H1 (cell line): ENCODE data around the gene NEDD1. TPM values are rescaled to one million over a fixed set of nuclear protein-coding genes. Genes with fewer than 3 reads are reported as not detected.

ENCODE experiments used
- CTCF ChIA-PET: fragments of 300-600 bp; sonication (Branson Sonifier 250); formaldehyde crosslinking; loops from one replicate; lab custom pipeline; 2021; ENCODE audit not compliant: partially characterized antibody; lab: Charles Lee
- POLR2A ChIA-PET: fragments of 300-600 bp; sonication (Branson Sonifier 250); formaldehyde crosslinking; loops from one replicate; lab custom pipeline; 2021; ENCODE audit warnings: inconsistent platforms; ENCODE audit not compliant: partially characterized antibody; lab: Charles Lee
- DNase-seq, 2 experiments: peaks; one replicate each; pipeline versions ENCODE4 v3.0.0 to v3.0.0-alpha.2; 2010 to 2022; ENCODE audit warnings: low spot score in 2 of 2, low read depth in 1 of 2, mixed read lengths in 1 of 2
- FAIRE-seq: peaks from 2 replicates; lab custom pipeline; 2011; peaks lifted over from hg19 to GRCh38; lab: Jason Lieb, UNC
- H2AFZ ChIP-seq: 2 replicates; pipeline ENCODE4 v1.8.1; 2012; ENCODE audit warnings: low read length, inconsistent platforms
- H2AK5ac ChIP-seq: 2 replicates; pipeline ENCODE4 v1.6.1; 2013; ENCODE audit warnings: low read depth, low read length
- H2BK120ac ChIP-seq: replicated peaks from 2 replicates; pipeline ENCODE3; 2013; ENCODE audit warnings: low read depth, low read length, inconsistent platforms
- H2BK12ac ChIP-seq: 2 replicates; pipeline ENCODE4 v1.6.1; 2013; ENCODE audit warnings: low read depth, low read length
- H2BK15ac ChIP-seq: 2 replicates; pipeline ENCODE4 v1.6.1; 2013; ENCODE audit warnings: low read length
- H2BK20ac ChIP-seq: 2 replicates; pipeline ENCODE4 v1.6.1; 2013; ENCODE audit warnings: low read length
- H2BK5ac ChIP-seq: 2 replicates; pipeline ENCODE4 v1.6.1; 2013; ENCODE audit warnings: low read depth, low read length
- H3K14ac ChIP-seq: 2 replicates; pipeline ENCODE4 v1.6.1; 2013; ENCODE audit warnings: inconsistent platforms; ENCODE audit not compliant: insufficient read length
- H3K18ac ChIP-seq: 2 replicates; pipeline ENCODE4 v1.6.1; 2013; ENCODE audit warnings: low read length; ENCODE audit errors: extremely low read depth
- H3K23ac ChIP-seq: 2 replicates; pipeline ENCODE4 v1.6.1; 2013; ENCODE audit warnings: inconsistent platforms; ENCODE audit not compliant: insufficient read length
- H3K23me2 ChIP-seq: 2 replicates; pipeline ENCODE4 v1.6.1; 2013; ENCODE audit warnings: low read depth, low read length
- H3K27ac ChIP-seq: 2 replicates; pipeline ENCODE4 v1.6.1; 2011; ENCODE audit warnings: low read depth, low read length, inconsistent platforms
- H3K27me3 ChIP-seq, 4 experiments: replicated peaks in 1 of 4; 1 replicate in 1 of 4; 2 replicates in 3 of 4; pipeline versions ENCODE4 v1.6.1 to v1.8.1; 2011 to 2013; ENCODE audit warnings: low read length in 3 of 4, mild to moderate bottlenecking in 3 of 4, inconsistent platforms in 2 of 4, mixed read lengths in 2 of 4, moderate library complexity in 1 of 4; ENCODE audit not compliant: control insufficient read depth in 3 of 4, insufficient read depth in 3 of 4; ENCODE audit errors: extremely low read depth in 1 of 4
- H3K36me3 ChIP-seq, 4 experiments: 2 replicates each; pipeline versions ENCODE4 v1.6.1 to v1.8.1; 2011 to 2013; ENCODE audit warnings: mild to moderate bottlenecking in 4 of 4, low read length in 3 of 4, moderate library complexity in 2 of 4, control low read depth in 1 of 4, inconsistent platforms in 1 of 4; ENCODE audit not compliant: insufficient read depth in 4 of 4, control insufficient read depth in 2 of 4
- H3K4ac ChIP-seq: replicated peaks from 2 replicates; pipeline ENCODE3; 2013; ENCODE audit warnings: low read length, low read depth, mixed read lengths, inconsistent platforms; ENCODE audit not compliant: insufficient read length
- H3K4me1 ChIP-seq, 4 experiments: replicated peaks in 1 of 4; 1 replicate in 1 of 4; 2 replicates in 3 of 4; pipeline versions ENCODE4 v1.6.1 to v1.8.1; 2011 to 2013; ENCODE audit warnings: low read length in 3 of 4, inconsistent platforms in 2 of 4, mixed read lengths in 1 of 4; ENCODE audit not compliant: insufficient read depth in 4 of 4, control insufficient read depth in 3 of 4
- H3K4me2 ChIP-seq, 2 experiments: 2 replicates each; pipeline versions ENCODE4 v1.6.1 to v1.8.1; 2011 to 2013; ENCODE audit warnings: low read depth in 2 of 2, low read length in 2 of 2, control low read depth in 1 of 2, inconsistent platforms in 1 of 2, mild to moderate bottlenecking in 1 of 2; ENCODE audit not compliant: insufficient read depth in 1 of 2
- H3K4me3 ChIP-seq, 4 experiments: fragments of 200-600, 300-600 bp in 1 of 4; sonication (generic), shearing (Covaris generic), sonication (Bioruptor Twin) in 1 of 4; 2 replicates each; pipeline versions ENCODE4 v1.5.1 to v1.8.1; 2011 to 2016; ENCODE audit warnings: low read length in 4 of 4, low read depth in 3 of 4, control low read depth in 2 of 4, inconsistent platforms in 2 of 4, mild to moderate bottlenecking in 2 of 4, mixed read lengths in 1 of 4, moderate library complexity in 1 of 4; ENCODE audit not compliant: insufficient read depth in 2 of 4; ENCODE audit errors: extremely low read depth in 1 of 4
- H3K56ac ChIP-seq: replicated peaks from 2 replicates; pipeline ENCODE3; 2013; ENCODE audit warnings: low read depth, mild to moderate bottlenecking, mixed read lengths, low read length, inconsistent platforms; ENCODE audit not compliant: insufficient read length
- H3K79me1 ChIP-seq: 2 replicates; pipeline ENCODE4 v1.6.1; 2013; ENCODE audit warnings: low read depth, low read length, control low read depth
- H3K79me2 ChIP-seq, 2 experiments: 2 replicates each; pipeline versions ENCODE4 v1.6.1 to v1.8.1; 2012 to 2013; ENCODE audit warnings: low read length in 2 of 2, mild to moderate bottlenecking in 2 of 2, inconsistent platforms in 1 of 2; ENCODE audit not compliant: insufficient read depth in 2 of 2, control insufficient read depth in 1 of 2
- H3K9ac ChIP-seq, 4 experiments: replicated peaks in 1 of 4; 1 replicate in 1 of 4; 2 replicates in 3 of 4; pipeline versions ENCODE4 v1.6.1 to v1.8.1; 2011 to 2013; ENCODE audit warnings: low read depth in 3 of 4, low read length in 3 of 4, control low read depth in 2 of 4, mild to moderate bottlenecking in 2 of 4, moderate library complexity in 2 of 4, inconsistent platforms in 1 of 4; ENCODE audit errors: extremely low read depth in 1 of 4
- H3K9me3 ChIP-seq, 2 experiments: 2 replicates each; pipeline versions ENCODE4 v1.6.1 to v1.8.1; 2012 to 2013; ENCODE audit warnings: mild to moderate bottlenecking in 2 of 2, moderate library complexity in 2 of 2, control low read depth in 1 of 2, inconsistent platforms in 1 of 2, low read depth in 1 of 2, low read length in 1 of 2, mixed read lengths in 1 of 2; ENCODE audit not compliant: insufficient read depth in 2 of 2
- H4K20me1 ChIP-seq, 2 experiments: replicated peaks in 1 of 2; 2 replicates each; pipeline versions ENCODE3 to v1.8.1; 2011 to 2013; ENCODE audit warnings: inconsistent platforms in 2 of 2, low read length in 2 of 2, mild to moderate bottlenecking in 1 of 2; ENCODE audit not compliant: insufficient read depth in 2 of 2, control insufficient read depth in 1 of 2
- H4K5ac ChIP-seq: 2 replicates; pipeline ENCODE4 v1.6.1; 2013; ENCODE audit warnings: low read length, low read depth, mixed read lengths, inconsistent platforms; ENCODE audit not compliant: insufficient read length
- H4K8ac ChIP-seq: 2 replicates; pipeline ENCODE4 v1.8.0; 2013; ENCODE audit warnings: mild to moderate bottlenecking, moderate library complexity, low read length, inconsistent platforms; ENCODE audit not compliant: insufficient read depth; ENCODE audit errors: extremely low read depth
- H4K91ac ChIP-seq: replicated peaks from 2 replicates; pipeline ENCODE3; 2013; ENCODE audit warnings: low read length, mixed read lengths, inconsistent platforms; ENCODE audit not compliant: insufficient read length
- CREB1 ChIP-seq: IDR thresholded peaks from 2 replicates; pipeline ENCODE4 v1.6.1; 2012; ENCODE audit warnings: inconsistent platforms
- MAX ChIP-seq: IDR thresholded peaks from 2 replicates; pipeline ENCODE4 v1.6.1; 2012; ENCODE audit warnings: inconsistent platforms
- POLR2A ChIP-seq, 2 experiments: IDR thresholded peaks; 1 replicate in 1 of 2; 2 replicates in 1 of 2; pipeline ENCODE4 v1.6.1; 2011; ENCODE audit warnings: low read depth in 2 of 2, low read length in 2 of 2, mild to moderate bottlenecking in 2 of 2; ENCODE audit errors: control extremely low read depth in 1 of 2
- POU5F1 ChIP-seq: IDR thresholded peaks from 2 replicates; pipeline ENCODE4 v1.6.1; 2011; ENCODE audit warnings: low read depth, mild to moderate bottlenecking, low read length, moderate library complexity
- SIN3A ChIP-seq, 2 experiments: IDR thresholded peaks in 1 of 2; conservative IDR thresholded peaks in 1 of 2; 2 replicates each; pipeline ENCODE4 v1.6.1; 2011 to 2012; ENCODE audit warnings: low read length in 2 of 2, improper control_type of control experiment in 1 of 2, low read depth in 1 of 2, mild to moderate bottlenecking in 1 of 2
- SRF ChIP-seq: IDR thresholded peaks from 2 replicates; pipeline ENCODE4 v1.6.1; 2011; ENCODE audit warnings: mild to moderate bottlenecking, low read depth, low read length, moderate library complexity
- TAF7 ChIP-seq: optimal IDR thresholded peaks from 2 replicates; pipeline ENCODE3; 2011; ENCODE audit warnings: low read depth, mild to moderate bottlenecking, inconsistent platforms, low read length, moderate library complexity, borderline replicate concordance
- TEAD4 ChIP-seq: IDR thresholded peaks from 2 replicates; pipeline ENCODE4 v1.6.1; 2012; ENCODE audit warnings: low read depth, low read length, inconsistent platforms, mixed read lengths
- WGBS, 2 experiments: shearing (Covaris generic) in 1 of 2; methylation state at CpG; one replicate each; pipeline versions ENCODE4 v1.1.6 to v1.1.7; 2013 to 2015; ENCODE audit warnings: low lambda C conversion rate in 2 of 2, mixed read lengths in 2 of 2, inconsistent platforms in 1 of 2, low coverage in 1 of 2, missing lambda C conversion rate in 1 of 2; ENCODE audit not compliant: insufficient replicate concordance in 2 of 2, insufficient coverage in 1 of 2, insufficient read length in 1 of 2; ENCODE audit errors: extremely low coverage in 1 of 2, missing lambda C conversion rate in 1 of 2; 5-methylcytosine and 5-hydroxymethylcytosine counted together
- polyA plus RNA-seq, 7 experiments: library from polyadenylated mRNA; depleted of rRNA in 3 of 7; stranded (reverse) in 5 of 7; unstranded in 2 of 7; fragments of >200 nt in 5 of 7; fragments of 200-250 nt in 2 of 7; gene quantifications; 1 replicate in 5 of 7; 2 replicates in 1 of 7; 4 replicates in 1 of 7; pipeline versions ENCODE4 v1.2.1 to v1.2.3, GENCODE V29; 2011 to 2013; ENCODE audit warnings: missing spikeins in 2 of 7, mixed read lengths in 2 of 7
- total RNA-seq: library from RNA; stranded (reverse); fragmentation: NEBNext Ultra II Directional; extraction: Animal tissue kit (Norgen Biotek cat#: 25700); gene quantifications from 2 replicates; pipeline ENCODE4 v1.2.1, GENCODE V29; 2021

NEDD1 gene
- total and polyA plus RNA-seq, 2 of the 8 experiments (the other 6 are each of a cell fraction or from before 2014, with no cell fraction given) = 9.0 to 26.6 TPM

GRCh38 chr12:96866801-96867590 lies 40.1 kb upstream of the NEDD1 start:
- no peak for FAIRE-seq
- no peak overlapping the region for H3K14ac ChIP-seq
- H2AK5ac ChIP-seq = no peak overlapping the region
- H2BK20ac ChIP-seq = no peak overlapping the region
- no peaks in the 10 kb centered on the region for H3K23me2 ChIP-seq
- no peak for DNase-seq
- no peak overlapping the region for H3K4me3 ChIP-seq
- no peak for TF ChIP-seq SRF
- no peak for TF ChIP-seq POLR2A (IDR thresholded peaks at IDR 0.05; ENCODE audit: control extremely low read depth in 1 of 2, low read depth in 2 of 2, low read length in 2 of 2)
- no peak for TF ChIP-seq TAF7
- TF ChIP-seq TEAD4 = no peak
- no peak for TF ChIP-seq POU5F1
- TF ChIP-seq SIN3A (conservative IDR thresholded peaks at IDR 0.05 in 1 of 2, IDR thresholded peaks at IDR 0.05 in 1 of 2; ENCODE audit: low read depth in 1 of 2, low read length in 2 of 2) = no peak
- TF ChIP-seq CREB1 = no peak
- no peak for TF ChIP-seq MAX
- H2BK12ac ChIP-seq = no peak overlapping the region
- H3K18ac ChIP-seq = no peak overlapping the region
- H3K36me3 ChIP-seq = no peaks in the 10 kb centered on the region
- no peak overlapping the region for H2AFZ ChIP-seq
- peaks cover 0 to 6% (median 0%) of the 10 kb centered on the region in 4 experiments; a peak in 2 of 7 replicates for H3K4me1 ChIP-seq
- H3K23ac ChIP-seq = no peak overlapping the region
- H2BK5ac ChIP-seq = no peak overlapping the region
- no peak overlapping the region for H4K5ac ChIP-seq
- H4K91ac ChIP-seq = no peak overlapping the region
- H3K79me2 ChIP-seq = no peaks in the 10 kb centered on the region
- H3K27ac ChIP-seq = no peak overlapping the region
- H2BK15ac ChIP-seq = no peak overlapping the region
- H3K4ac ChIP-seq = no peak overlapping the region
- H3K27me3 ChIP-seq = no peaks in the 10 kb centered on the region
- no peak overlapping the region for H2BK120ac ChIP-seq
- H3K4me2 ChIP-seq = no peak overlapping the region
- no peaks in the 10 kb centered on the region for H3K9me3 ChIP-seq
- WGBS, 2 experiments = 84% methylated on average over 4 of the region's 4 CpGs; no CpG with 5 or more reads in 1 of the 2 experiments
- no peaks in the 10 kb centered on the region for H3K79me1 ChIP-seq
- no peak overlapping the region for H3K9ac ChIP-seq
- ChIA-PET CTCF (no interaction called here), POLR2A (no interaction called here)
- no peak overlapping the region for H3K56ac ChIP-seq
- no peaks in the 10 kb centered on the region for H4K20me1 ChIP-seq
- H4K8ac ChIP-seq = no peak overlapping the region
